ENCODE results near the gene EMILIN3.
A peak's percentile ranks its signal among the peaks of the same experiment; 100 is the strongest.

GRCh38 chr20:41387444-41387851, 20.8 kb upstream of the EMILIN3 start:
- TF ChIP-seq CEBPB (IDR thresholded peaks at IDR 0.05; ENCODE audit: low read depth, low read length) (no peak), EZH2 (IDR thresholded peaks at IDR 0.05; ENCODE audit: low read depth, low read length, severe bottlenecking) (no peak), CTCF (IDR thresholded peaks at IDR 0.05; ENCODE audit: control extremely low read depth in 1 of 3, insufficient read depth in 1 of 3, low read depth in 1 of 3, low read length in 3 of 3) (peak; percentile 1 to 59 (median 39); a peak in 3 of 4 replicates), ZNF274 (IDR thresholded peaks at IDR 0.05; ENCODE audit: borderline replicate concordance, extremely low read depth, low read length) (no peak), KDM1A (IDR thresholded peaks at IDR 0.05; ENCODE audit: borderline replicate concordance, low read length) (peak; percentile 42; the same call in 1 of the 2 replicates), YY1 (IDR thresholded peaks at IDR 0.05; ENCODE audit: low read depth, low read length) (no peak), POLR2A (IDR thresholded peaks at IDR 0.05; ENCODE audit: control extremely low read depth in 1 of 2, low read depth in 2 of 2, low read length in 2 of 2) (no peak), SP1 (IDR thresholded peaks at IDR 0.05; ENCODE audit: low read depth, low read length) (no peak)
- TF ChIP-seq, protein P1, sequence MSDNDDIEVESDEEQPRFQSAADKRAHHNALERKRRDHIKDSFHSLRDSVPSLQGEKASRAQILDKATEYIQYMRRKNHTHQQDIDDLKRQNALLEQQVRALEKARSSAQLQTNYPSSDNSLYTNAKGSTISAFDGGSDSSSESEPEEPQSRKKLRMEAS (IDR thresholded peaks at IDR 0.05) = no peak

Measured in H1 (cell line).